GM21717 (cell line): ENCODE measurements around the gene PRKAB2.
"Not testable (repeated sequence)": the region's sequence is repeated elsewhere in the genome, so short reads cannot be mapped to it uniquely, and the experiment has no call there.

ENCODE experiments used
- ATAC-seq: cut with Tn5 transposase; IDR thresholded peaks from one replicate; pipeline ENCODE4 v1.9.1; 2021; ENCODE audit warnings: mild to moderate bottlenecking, moderate library complexity; ENCODE audit not compliant: unreplicated experiment

The PRKAB2 gene

DNA sequence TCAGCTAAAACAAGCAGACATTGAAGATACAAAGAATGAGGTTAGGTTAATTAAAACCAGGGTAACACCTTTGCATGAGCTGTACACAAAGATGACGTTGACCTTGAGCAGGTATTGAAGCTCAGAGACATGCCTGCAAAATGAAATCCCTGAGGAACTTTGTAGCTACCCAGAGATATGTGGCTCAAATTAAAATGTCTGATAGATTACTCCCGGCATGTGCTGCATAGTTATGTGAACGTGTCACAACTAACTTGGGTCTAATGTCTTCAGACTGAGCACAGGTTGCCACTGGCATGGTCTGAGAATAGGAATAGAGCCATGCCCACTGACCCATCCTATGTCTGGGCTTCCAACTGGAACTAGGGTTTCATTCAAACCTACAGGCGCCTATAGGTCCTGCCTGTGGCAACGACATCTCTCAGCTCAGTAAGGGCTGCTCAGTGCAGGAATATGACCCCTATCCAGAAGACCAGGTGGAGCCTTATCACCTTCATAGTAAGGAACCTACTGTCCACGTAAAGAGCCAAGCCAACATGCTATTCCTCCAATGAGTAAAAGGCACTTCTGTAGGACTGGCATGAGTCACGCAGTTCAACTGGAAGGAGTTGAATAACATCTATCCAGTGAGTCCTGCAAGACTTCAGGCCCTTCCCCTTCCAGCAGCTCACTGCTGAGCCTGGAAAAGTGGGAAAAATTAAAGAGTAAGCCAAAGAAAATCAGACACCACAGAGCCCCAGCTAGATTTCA is 60.7 kb downstream of the PRKAB2 start:
- no peak for ATAC-seq

DNA sequence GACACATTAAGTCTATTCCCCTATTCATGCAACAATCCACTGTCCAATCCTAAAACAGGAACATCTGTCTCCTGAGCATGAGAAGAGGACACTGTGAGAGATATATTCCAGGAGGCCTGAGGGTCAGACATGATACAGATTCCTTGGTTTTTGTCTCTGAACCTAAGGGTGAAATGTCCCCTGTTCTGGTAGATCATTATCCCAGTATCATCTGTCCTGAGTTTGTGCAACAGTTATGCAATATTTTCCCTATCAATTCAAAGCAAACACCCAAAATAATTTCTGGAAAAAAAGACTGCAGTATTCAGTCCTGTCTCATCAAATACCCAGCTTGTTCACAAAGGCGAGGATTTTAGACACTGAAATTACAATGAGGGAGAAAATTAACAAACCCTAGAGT is 61.4 kb downstream of the PRKAB2 start:
- no peak for ATAC-seq

DNA sequence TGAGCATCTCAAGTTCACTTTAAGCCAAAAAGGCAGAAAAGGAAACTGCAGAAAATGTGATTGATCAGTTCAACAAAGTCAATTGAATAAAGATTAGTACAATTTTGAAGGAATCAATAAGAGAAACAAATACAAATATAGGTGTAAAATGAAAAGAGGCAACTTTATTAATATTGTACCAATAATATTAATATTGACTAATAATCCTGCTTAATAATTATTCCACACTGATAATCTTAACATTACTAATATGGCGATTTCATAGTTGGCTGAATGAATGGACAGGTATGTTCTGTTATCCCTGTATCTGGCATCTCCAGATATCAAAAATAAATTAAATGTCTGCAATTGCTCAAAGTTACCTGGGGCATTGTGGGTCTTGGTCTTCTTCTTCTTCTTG is 61.8 kb downstream of the PRKAB2 start:
- no peak for ATAC-seq

DNA sequence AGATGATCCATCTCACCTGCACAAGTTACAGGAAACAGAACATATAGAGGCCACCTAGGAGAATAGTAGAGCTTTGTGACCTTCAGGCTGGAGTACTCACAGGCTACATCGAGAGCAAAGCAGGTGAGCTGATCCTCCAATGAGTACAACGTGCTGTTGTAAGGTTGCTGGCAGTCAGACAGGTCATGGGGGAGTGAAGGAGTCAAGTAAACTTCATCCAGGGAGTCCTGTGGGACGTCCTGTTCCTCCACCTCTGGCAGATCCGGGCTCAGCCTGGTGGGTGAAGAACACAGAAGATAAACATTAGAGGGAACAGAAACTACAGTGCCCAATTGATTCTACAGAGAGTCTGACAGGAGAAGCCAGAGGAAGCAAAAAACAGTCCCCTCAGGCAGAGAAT is 62.5 kb downstream of the PRKAB2 start:
- ATAC-seq: no peak

DNA sequence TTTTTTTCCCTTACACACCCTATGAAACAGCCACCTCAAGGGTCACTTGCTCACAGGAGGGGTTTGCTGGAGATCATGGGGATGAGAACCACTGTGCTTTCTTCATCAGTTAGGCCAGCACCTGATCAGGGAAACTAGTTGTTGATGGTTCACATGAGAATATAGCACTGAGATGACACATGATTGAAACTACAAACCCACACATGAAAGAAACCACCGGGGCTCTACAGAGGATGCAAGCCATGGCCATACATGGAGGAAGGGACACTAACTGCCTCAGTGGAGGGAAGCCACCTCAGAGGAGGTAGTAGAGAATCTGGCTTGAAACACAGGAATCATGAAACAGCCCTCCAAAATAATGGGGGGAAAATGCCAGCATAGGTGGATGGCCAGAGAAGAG is 63.2 kb downstream of the PRKAB2 start:
- peak; percentile 53 for ATAC-seq

DNA sequence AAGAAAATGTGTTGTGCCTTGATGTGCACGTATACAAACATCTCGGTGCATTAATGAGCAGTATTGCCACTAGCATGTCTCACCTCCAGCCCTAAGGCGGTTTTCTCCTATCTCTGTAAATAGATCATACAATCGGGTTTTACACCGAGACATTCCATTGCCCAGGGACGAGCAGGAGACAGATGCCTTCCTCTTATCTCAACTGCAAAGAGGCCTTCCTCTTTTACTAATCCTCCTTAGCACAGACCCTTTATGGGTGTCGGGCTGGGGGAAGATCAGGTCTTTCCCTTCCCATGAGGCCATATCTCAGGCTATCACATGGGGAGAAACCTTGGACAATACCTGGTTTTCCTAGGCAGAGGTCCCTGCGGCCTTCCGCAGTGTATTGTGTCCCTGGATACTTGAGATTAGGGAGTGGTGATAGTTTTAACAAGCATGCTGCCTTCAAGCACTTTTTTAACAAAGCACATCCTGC is 65.8 kb downstream of the PRKAB2 start:
- ATAC-seq: not testable (repeated sequence)

DNA sequence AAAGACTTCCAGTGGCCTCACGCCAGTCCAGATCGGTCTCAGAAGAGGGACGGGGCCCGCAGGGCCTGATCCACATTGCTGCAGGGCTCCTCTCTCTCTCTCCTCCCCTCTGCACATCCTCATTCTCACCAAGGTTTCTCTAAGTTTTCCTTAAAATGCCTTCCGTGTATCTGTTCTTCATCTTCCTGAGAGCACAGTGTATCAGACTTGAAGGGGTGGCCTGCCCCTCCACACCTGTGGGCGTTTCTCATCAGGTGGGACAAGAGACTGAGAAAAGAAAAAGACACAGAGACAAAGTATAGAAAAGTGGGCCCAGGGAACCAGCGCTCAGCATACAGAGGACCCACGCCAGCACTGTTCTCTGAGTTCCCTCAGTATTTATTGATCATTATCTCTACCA is 66.4 kb downstream of the PRKAB2 start:
- ATAC-seq: no peak
